NOMO-1 treated with DMSO at 0.1 percent for 48 hours (cell line): ENCODE measurements around the gene HMGA1.
"Not testable (repeated sequence)": the region's sequence is repeated elsewhere in the genome, so short reads cannot be mapped to it uniquely, and the experiment has no call there.

Experiments used
- DNase-seq: peaks from one replicate; lab custom pipeline; 2025; ENCODE audit not compliant: unreplicated experiment; lab: John Stamatoyannopoulos, UW

Gene HMGA1

DNA sequence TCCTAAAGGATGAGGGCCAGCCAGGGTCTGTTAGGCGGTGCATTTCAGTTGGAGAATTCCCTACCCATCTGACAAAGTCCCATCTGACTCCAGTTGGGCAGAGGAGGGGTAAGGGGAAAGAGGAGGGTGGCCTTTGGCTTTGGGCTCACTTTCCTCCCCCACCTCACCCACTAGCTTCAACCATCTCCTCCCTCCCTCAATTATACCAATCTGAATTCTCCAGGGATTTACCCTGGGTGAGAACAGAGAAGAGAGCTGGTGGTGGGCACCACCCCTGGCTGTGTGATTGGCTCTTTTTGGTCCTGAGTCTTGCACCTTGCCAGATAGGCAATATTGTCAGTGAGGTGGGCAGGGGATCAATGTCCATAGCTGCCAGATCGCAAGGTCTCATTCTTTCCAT lies 3.2 kb downstream of the HMGA1 start:
- DNase-seq, result no peak

- DNase-seq, result no peak
Measured at GRCh38 chr6:34240329-34241248, 3.9 kb downstream of the HMGA1 start.

DNA sequence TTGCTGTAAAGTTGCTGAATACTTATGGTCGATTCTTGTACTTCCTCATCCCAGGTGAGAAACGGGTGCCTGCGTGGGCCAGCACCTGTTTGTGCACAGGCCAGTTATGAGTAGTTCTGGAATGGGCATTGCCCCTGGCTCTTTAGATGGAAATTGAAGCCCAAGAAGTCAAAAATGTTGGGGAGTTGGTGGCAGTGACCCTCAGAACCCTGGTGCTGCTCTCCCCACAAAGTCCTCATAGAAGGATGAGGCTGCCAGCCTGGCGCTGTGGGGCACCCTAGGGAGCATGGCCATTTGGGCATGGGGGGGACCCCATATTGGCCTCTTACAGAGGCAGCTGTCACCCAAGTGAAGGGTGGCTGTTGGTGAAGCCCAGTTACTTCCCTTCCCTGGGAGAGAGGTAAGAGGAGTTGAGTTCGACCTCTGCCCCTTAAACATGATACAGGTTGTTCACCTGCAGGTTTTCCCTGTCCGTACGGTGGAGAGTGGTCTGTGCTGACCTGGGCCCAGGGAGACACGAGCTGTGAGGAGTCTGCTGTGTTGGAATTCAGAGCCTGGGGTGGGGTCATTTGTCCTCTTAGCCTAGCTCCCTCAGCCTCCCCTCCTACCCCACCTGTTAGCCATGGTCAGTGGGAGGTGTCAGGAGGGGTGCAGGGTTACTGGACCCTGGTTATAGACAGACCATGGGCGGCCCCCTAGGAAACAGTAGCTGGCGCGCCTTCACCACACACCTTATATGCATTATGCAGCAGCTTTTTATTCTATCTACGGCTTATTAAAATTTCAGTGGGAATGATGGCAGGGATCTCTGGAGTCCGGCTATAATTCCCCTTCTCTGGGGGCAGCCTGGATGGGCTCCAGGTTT lies 4.9 kb downstream of the HMGA1 start:
- no peak for DNase-seq

DNA sequence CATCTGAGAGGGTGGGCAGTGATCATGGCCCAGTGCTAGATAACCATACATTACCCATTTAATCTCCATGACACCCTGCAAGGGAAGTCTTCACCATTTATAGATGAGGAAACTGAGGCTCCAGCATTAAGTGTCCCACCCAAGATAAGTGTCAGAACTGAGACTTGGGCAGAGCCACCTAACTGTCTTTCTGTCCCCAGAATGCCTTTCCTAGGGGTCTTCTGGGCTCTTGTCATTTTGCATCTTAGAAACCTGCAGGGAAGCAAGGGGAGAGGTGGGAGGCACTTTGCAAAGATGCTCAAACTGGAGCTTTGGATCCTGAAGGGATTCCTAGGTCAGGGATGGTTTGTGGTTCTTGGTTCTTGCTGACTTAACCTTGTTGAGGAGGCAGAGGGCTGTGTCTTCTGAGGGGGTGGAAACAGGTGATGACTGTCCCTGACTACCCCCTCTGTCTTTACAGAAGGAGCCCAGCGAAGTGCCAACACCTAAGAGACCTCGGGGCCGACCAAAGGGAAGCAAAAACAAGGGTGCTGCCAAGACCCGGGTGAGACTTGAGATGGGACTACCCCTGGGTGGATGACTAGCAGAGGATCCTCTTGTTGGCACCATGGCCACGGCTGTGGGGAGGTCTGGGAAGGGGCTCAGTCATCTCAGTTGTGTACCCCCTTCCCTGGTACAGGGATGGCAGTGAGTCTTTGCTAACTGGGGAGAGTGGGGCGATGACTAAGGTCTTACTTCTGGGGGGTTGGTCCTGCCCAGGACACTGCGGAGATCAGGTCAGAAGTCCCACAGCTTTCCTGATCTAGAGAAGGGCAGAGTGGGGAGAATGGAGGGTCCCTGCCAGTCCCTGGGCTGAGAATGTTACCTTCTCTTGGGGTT lies 5.8 kb downstream of the HMGA1 start:
- no peak for DNase-seq

DNA sequence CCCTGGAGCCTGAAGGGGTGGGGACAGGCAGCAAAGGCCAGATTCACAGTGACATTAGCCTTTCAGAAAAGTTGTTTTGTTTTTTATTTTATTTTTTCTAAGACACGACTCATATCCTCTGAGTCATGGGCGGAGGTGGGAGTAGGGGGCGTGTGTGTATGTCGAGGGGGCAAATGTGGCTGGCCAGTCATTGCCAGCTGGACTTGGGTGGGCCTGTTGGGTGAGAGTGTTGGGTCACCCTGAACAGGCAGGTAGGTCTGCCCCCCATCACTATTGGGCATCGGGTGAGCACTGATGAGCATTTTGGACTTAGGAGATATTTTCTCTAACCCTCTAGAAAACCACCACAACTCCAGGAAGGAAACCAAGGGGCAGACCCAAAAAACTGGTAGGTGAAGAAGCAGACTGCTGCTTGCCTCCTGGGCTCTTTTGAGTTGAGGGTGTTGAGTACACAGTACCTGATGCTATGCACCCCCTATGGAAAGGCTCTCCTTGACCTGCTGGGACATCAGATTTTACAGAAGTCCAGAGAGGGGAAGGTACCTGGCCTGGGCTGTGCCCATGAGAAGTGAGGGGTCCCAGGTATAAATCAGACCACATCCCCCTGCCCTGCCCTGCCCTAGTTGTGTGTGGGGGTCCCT lies 6.6 kb downstream of the HMGA1 start:
- DNase-seq, result no peak

GRCh38 chr6:34243901-34244884 lies 7.5 kb downstream of the HMGA1 start:
- peak; percentile 66 for DNase-seq

DNA sequence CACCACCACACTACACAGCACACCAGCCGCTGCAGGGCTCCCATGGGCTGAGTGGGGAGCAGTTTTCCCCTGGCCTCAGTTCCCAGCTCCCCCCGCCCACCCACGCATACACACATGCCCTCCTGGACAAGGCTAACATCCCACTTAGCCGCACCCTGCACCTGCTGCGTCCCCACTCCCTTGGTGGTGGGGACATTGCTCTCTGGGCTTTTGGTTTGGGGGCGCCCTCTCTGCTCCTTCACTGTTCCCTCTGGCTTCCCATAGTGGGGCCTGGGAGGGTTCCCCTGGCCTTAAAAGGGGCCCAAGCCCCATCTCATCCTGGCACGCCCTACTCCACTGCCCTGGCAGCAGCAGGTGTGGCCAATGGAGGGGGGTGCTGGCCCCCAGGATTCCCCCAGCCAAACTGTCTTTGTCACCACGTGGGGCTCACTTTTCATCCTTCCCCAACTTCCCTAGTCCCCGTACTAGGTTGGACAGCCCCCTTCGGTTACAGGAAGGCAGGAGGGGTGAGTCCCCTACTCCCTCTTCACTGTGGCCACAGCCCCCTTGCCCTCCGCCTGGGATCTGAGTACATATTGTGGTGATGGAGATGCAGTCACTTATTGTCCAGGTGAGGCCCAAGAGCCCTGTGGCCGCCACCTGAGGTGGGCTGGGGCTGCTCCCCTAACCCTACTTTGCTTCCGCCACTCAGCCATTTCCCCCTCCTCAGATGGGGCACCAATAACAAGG lies 8.5 kb downstream of the HMGA1 start:
- DNase-seq, result not testable (repeated sequence)

- DNase-seq, result not testable (repeated sequence)
Measured at GRCh38 chr6:34245761-34246140, 9.1 kb downstream of the HMGA1 start.

DNA sequence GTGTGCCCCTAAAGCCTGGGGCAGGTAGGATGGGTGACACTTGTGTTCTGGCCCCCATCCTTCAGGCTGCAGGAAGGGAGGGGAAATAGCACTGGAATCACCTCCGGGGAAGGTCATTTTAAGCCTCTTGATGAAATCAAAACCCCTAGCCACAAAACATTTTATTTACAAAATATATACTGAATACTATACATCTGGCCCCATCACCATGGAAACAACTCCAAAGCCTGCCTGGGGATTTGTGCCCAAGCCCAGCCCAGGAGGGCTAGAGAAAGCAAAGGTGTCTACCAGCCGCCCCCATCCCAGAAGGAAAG lies 9.5 kb downstream of the HMGA1 start:
- no peak for DNase-seq

- no peak for DNase-seq
Measured at GRCh38 chr6:34246563-34247391, 10.1 kb downstream of the HMGA1 start.

DNA sequence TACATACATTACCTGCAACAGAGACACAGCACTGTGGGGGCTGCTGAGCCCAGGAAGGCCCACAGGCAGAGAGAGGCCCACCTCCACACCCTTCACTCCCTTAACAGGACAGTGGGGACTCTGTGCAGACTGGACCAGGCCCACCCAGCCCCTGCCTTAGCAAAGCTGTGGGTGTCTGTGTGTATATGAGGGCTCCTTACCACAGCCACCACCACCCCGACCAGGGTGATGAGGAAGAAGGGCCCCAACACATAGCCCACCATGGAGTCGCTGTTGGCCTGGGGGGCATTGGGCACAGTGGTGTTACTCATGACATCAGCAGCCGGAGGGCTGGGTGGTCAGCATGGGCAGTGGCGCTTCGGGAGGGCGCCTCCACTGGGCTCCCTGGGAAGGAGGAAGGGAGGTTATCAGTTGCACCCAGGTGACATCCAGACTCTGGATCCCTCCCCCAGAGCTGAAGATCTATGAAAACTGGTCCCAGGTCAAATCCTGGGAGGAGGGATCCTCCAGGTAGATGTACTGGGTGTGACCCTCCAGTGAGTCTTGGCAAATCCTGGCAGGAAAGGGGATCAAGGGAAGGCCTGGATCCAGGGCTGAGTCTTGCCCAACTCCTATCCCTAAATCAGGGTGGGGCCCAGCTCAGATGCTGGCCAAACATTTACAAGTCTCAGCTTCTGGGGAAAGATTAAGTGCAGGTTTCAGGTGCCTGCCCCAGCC lies 11.0 kb downstream of the HMGA1 start:
- DNase-seq, result no peak

DNA sequence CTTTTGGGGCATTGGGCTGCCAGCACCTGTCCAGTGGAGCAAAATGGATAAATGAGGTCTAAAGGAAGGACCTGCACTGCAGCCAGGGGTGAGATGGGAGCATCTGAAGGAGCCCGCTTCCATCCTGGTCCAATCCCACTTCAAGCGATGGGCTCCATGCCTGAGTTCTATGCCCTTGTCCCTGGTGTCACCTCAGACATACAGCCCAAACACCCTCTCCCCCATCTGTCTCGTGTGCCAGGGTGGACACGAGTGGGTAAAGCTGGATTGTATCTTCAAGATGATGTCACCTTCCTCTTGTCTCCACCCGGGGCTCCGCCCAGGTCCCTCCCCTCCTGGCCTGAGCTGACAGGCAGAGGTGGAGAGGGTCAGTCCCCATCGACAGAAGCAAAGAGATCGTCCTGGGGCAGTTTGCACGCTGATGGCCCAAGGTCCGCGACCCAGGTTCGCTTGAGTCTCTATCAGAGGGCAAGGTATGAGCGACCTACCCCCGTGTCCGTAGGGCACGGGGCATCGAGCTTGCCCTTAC lies 11.6 kb downstream of the HMGA1 start:
- peak; percentile 36 for DNase-seq

DNA sequence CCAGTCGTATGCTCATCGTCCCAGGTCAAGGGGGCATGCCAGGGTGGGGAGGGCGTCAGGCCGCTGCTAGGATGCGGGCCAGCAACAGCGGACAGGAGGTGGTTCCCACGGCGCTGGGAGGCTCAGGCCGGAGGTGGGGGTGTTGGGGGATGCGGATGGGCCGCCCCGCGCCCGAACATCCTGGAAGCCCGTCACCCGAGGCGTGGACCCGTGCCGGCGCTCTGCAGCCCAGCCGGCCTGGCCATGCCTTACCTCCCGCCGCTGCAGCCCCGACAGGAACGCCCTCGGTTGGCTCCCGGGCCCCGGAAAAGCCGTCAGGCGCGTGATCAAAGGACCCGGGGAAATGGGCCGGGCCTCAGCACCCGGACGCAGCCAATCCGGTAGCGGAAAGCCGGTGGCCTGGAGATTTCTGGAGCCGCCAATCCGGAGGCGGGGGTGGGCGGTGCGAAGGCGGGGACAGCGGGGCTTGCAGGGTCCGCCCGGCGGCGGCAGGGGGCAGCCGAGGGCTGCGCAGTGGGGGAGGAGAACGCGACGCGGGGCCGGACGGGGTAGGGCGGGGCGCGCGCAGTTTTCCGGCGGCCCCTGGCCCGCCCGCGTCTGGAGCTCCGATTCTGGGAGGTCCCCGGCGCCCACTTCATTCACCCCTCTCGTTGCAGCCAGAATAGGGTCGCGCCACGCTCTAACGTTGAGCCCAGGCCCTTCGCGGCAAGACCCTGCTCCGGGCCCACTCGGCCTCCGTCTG lies 12.2 kb downstream of the HMGA1 start, which contains the start of gene SMIM29:
TSS of gene SMIM29 (minus strand) at position 280 of the 742 bp plus-strand sequence. CDS start 1,215 bp downstream, outside the sequence.
- DNase-seq, result peak; percentile 80

- no peak for DNase-seq
Measured at GRCh38 chr6:34249469-34250261, 13.0 kb downstream of the HMGA1 start.

DNA sequence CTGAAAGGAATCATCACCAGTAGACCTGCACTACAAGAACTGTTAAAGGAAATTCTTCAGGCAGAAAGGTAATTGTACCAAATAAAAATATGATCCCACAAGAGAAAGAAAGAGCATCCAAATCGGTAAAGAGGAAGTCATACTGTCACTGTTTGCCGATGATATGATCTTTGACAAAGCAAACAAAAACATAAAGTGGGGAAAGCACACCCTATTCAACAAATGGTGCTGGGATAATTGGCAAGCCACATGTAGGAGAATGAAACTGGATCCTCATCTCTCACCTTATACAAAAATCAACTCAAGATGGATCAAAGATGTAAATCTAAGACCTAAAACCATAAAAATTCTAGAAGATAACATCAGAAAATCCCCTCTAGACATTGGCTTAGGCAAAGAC lies 15.7 kb downstream of the HMGA1 start:
- DNase-seq, result not testable (repeated sequence)
